ENCODE results near the gene STK17B.
"Not testable (repeated sequence)": the region's sequence is repeated elsewhere in the genome, so short reads cannot be mapped to it uniquely, and the experiment has no call there.

GRCh38 chr2:196089448-196089847 is 81.9 kb downstream of the STK17B start:
- not testable (repeated sequence) for TF ChIP-seq CTCF (IDR thresholded peaks at IDR 0.05 in 2 of 3, conservative IDR thresholded peaks at IDR 0.05 in 1 of 3; ENCODE audit: borderline replicate concordance in 1 of 3, insufficient read depth in 1 of 3, low read depth in 2 of 3, low read length in 2 of 3); MAX (IDR thresholded peaks at IDR 0.05); ATF3 (IDR thresholded peaks at IDR 0.05); EZH2phosphoT487 (IDR thresholded peaks at IDR 0.05; ENCODE audit: borderline replicate concordance)

All from HCT116 (cell line).